ENCODE measurements around the gene ZBTB46.
"Not testable (repeated sequence)": the region's sequence is repeated elsewhere in the genome, so short reads cannot be mapped to it uniquely, and the experiment has no call there.

DNA sequence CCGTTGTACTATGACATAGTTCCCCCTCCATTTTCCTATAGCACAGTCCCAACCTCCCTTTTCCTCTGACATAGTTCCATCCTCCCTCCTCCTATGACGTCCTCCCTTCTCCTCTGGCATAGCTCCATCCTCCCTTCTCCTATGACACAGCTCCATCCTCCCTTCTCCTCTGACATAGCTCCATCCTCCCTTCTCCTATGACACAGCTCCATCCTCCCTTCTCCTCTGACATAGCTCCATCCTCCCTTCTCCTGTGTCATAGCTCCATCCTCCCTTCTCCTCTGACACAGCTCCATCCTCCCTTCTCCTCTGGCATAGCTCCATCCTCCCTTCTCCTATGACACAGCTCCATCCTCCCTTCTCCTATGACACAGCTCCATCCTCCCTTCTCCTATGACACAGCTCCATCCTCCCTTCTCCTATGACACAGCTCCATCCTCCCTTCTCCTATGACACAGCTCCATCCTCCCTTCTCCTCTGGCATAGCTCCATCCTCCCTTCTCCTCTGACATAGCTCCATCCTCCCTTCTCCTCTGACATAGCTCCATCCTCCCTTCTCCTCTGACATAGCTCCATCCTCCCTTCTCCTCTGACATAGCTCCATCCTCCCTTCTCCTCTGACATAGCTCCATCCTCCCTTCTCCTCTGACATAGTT, 108.0 kb downstream of the ZBTB46 start:
- TF ChIP-seq, protein P1, sequence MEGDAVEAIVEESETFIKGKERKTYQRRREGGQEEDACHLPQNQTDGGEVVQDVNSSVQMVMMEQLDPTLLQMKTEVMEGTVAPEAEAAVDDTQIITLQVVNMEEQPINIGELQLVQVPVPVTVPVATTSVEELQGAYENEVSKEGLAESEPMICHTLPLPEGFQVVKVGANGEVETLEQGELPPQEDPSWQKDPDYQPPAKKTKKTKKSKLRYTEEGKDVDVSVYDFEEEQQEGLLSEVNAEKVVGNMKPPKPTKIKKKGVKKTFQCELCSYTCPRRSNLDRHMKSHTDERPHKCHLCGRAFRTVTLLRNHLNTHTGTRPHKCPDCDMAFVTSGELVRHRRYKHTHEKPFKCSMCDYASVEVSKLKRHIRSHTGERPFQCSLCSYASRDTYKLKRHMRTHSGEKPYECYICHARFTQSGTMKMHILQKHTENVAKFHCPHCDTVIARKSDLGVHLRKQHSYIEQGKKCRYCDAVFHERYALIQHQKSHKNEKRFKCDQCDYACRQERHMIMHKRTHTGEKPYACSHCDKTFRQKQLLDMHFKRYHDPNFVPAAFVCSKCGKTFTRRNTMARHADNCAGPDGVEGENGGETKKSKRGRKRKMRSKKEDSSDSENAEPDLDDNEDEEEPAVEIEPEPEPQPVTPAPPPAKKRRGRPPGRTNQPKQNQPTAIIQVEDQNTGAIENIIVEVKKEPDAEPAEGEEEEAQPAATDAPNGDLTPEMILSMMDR (IDR thresholded peaks at IDR 0.05) = not testable (repeated sequence)
- not testable (repeated sequence) for TF ChIP-seq POLR2AphosphoS5 (IDR thresholded peaks at IDR 0.05; ENCODE audit: insufficient read depth in 1 of 2, low read depth in 1 of 2); POLR2A (IDR thresholded peaks at IDR 0.05)

All from vagina (tissue), 2 donors.